ENCODE data around the gene DSP. TPM values are rescaled to one million over a fixed set of nuclear protein-coding genes. Genes with fewer than 3 reads are reported as not detected.

The DSP gene
- total and polyA plus RNA-seq, 10 of the 15 experiments (the other 5 are each of a cell fraction or from before 2014, with no cell fraction given): under 0.01 to 0.36 (median 0.04) TPM; not detected in 4

GRCh38 chr6:7546896-7547295 is 5.4 kb downstream of the DSP start:
- Histone ChIP-seq H3K9ac (ENCODE audit: control insufficient read depth, insufficient read depth, low read length) (no peak overlapping the region), H3K27ac (ENCODE audit: control insufficient read depth, insufficient read depth) (no peak overlapping the region), H3K4me1 (ENCODE audit: control insufficient read depth, insufficient read depth, low read length) (no peaks in the 10 kb centered on the region), H4K20me1 (ENCODE audit: control insufficient read depth, insufficient read depth) (no peaks in the 10 kb centered on the region), H3K4me3 (no peak overlapping the region), H3K9me3 (replicated peaks; ENCODE audit: control insufficient read depth, insufficient read depth, low read length) (no peaks in the 10 kb centered on the region), H2AFZ (ENCODE audit: control insufficient read depth, low read depth, low read length) (no peak overlapping the region), H3K36me3 (ENCODE audit: control insufficient read depth in 2 of 2, insufficient read depth in 2 of 2, low read length in 1 of 2) (no peaks in the 10 kb centered on the region), H3K27me3 (replicated peaks in 1 of 2; ENCODE audit: control insufficient read depth in 2 of 2, insufficient read depth in 2 of 2, low read length in 1 of 2) (peaks cover 10 to 12% of the 10 kb centered on the region in 2 experiments), H3K79me2 (ENCODE audit: control insufficient read depth, insufficient read depth, low read length) (no peaks in the 10 kb centered on the region), H3K4me2 (ENCODE audit: control insufficient read depth, insufficient read depth) (no peak overlapping the region)
- ChIA-PET POLR2A (no interaction called here), RAD21 (ENCODE audit: unreplicated experiment) (no interaction called here), SMC1A (ENCODE audit: uncharacterized antibody, unreplicated experiment) (interaction anchor here (0.7 to 1.2 kb wide), 2 partner anchors 14 to 46 kb away, joined by 3 to 4 read pairs; no protein-coding TSS in a partner anchor), CTCF (interaction anchor here (0.6 kb wide), 1 partner anchor 467 kb away, joined by 3 read pairs; no protein-coding TSS in a partner anchor)
- intact Hi-C loops (cut with micrococcal nuclease; ENCODE audit: unreplicated experiment) (no loop called here), in situ Hi-C loops (cut with MboI) (no loop called here)
- BruUV-seq (replicated peaks): no TSS peak
- TF ChIP-seq TARDBP (IDR thresholded peaks at IDR 0.05; ENCODE audit: borderline replicate concordance) (no peak), CBX3 (IDR thresholded peaks at IDR 0.05; ENCODE audit: borderline replicate concordance, low read depth) (no peak), SPI1 (IDR thresholded peaks at IDR 0.05; ENCODE audit: borderline replicate concordance, insufficient read depth, low read depth, low read length) (no peak), KLF5 (IDR thresholded peaks at IDR 0.05; ENCODE audit: partially characterized antibody) (no peak), MAX (IDR thresholded peaks at IDR 0.05; ENCODE audit: low read depth, low read length) (no peak), JUND (IDR thresholded peaks at IDR 0.05; ENCODE audit: low read depth, low read length) (no peak), TCF12 (IDR thresholded peaks at IDR 0.05; ENCODE audit: low read depth, low read length) (no peak), MTA3 (IDR thresholded peaks at IDR 0.05; ENCODE audit: borderline replicate concordance, low read length) (no peak)
- TF ChIP-seq, protein P1, sequence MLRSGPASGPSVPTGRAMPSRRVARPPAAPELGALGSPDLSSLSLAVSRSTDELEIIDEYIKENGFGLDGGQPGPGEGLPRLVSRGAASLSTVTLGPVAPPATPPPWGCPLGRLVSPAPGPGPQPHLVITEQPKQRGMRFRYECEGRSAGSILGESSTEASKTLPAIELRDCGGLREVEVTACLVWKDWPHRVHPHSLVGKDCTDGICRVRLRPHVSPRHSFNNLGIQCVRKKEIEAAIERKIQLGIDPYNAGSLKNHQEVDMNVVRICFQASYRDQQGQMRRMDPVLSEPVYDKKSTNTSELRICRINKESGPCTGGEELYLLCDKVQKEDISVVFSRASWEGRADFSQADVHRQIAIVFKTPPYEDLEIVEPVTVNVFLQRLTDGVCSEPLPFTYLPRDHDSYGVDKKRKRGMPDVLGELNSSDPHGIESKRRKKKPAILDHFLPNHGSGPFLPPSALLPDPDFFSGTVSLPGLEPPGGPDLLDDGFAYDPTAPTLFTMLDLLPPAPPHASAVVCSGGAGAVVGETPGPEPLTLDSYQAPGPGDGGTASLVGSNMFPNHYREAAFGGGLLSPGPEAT (IDR thresholded peaks at IDR 0.05; ENCODE audit: low read depth): no peak
- DNase-seq (ENCODE audit: low read depth, low spot score) (no peak), FAIRE-seq (no peak), ATAC-seq (no peak)
- WGBS (ENCODE audit: insufficient coverage, insufficient replicate concordance, low lambda C conversion rate, missing lambda C conversion rate): 8% methylated on average over 4 of the region's 4 CpGs
